ENCODE results near the gene ZNF382. TPM values are rescaled to one million over a fixed set of nuclear protein-coding genes. Genes with fewer than 3 reads are reported as not detected.

Gene ZNF382
- total RNA-seq, 1 experiment from 2014 or later, result 0.55 TPM

DNA sequence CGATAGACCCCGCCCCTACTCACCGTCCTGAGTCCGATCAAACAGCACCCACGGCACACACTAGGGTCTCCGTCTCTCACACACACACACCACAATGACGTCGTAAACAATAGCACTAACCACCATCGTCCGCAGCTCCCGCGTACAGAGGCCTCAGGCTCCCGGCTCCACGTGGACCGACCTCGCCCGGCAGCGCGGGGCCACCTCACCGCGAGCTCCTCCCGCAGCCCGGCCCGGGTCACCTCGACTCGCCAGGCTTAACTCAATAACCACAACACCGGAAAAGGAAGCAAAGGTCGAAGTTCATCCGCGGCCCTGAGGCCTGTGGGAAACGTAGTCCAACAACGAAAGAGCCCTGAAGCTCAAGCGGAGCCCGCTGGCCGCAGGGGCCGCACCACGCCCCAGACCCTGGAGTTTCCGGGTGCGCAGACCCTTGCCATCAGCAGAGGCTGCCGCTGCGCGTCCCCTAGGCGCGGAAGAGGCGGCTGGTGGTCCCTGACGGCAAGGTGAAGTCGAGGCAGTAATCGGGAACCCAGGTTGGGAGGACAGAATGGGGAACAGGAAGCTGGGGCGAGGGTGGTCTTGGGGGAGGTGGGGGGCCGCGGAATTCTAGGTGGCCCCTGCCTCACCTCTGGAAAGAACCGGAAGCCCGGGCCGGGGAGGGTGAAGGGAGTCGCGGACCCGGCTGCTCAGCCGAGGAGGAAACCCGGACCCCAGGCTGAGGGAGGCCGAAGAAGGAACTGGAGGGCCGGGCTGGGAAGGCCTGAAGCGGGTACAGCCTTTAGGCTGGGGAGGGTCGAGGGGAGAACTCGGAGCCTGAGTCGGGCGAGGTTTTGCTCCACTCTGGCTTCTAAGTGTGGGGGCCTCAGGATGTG lies 31.9 kb upstream of the ZNF382 start, which contains the start of gene ZNF529:
Gene ZNF529 (minus strand): TSS at position 273 of the 875 bp plus-strand sequence. CDS start 946 bp downstream, outside the sequence.
- intact Hi-C loops (cut with micrococcal nuclease; ENCODE audit: unreplicated experiment), result loop anchor here (1.0 to 5.0 kb wide), 3 partner anchors 45 to 446 kb away; partner anchors contain the start of genes ZNF260 and ZNF461
- H3K79me2 ChIP-seq (ENCODE audit: low read depth), result peaks cover 40% of the 10 kb centered on the region
- H3K36me3 ChIP-seq (ENCODE audit: low read depth), result peaks cover 56% of the 10 kb centered on the region
- H3K27me3 ChIP-seq (ENCODE audit: insufficient read depth, low read depth), result no peaks in the 10 kb centered on the region
- CTCF ChIA-PET, result no interaction called here
- no peak for TF ChIP-seq EZH2 (IDR thresholded peaks at IDR 0.05; ENCODE audit: low read depth)
- TF ChIP-seq, protein P1, sequence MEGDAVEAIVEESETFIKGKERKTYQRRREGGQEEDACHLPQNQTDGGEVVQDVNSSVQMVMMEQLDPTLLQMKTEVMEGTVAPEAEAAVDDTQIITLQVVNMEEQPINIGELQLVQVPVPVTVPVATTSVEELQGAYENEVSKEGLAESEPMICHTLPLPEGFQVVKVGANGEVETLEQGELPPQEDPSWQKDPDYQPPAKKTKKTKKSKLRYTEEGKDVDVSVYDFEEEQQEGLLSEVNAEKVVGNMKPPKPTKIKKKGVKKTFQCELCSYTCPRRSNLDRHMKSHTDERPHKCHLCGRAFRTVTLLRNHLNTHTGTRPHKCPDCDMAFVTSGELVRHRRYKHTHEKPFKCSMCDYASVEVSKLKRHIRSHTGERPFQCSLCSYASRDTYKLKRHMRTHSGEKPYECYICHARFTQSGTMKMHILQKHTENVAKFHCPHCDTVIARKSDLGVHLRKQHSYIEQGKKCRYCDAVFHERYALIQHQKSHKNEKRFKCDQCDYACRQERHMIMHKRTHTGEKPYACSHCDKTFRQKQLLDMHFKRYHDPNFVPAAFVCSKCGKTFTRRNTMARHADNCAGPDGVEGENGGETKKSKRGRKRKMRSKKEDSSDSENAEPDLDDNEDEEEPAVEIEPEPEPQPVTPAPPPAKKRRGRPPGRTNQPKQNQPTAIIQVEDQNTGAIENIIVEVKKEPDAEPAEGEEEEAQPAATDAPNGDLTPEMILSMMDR (conservative IDR thresholded peaks at IDR 0.05), result no peak
- H3K4me3 ChIP-seq, result peak within 1 kb of the TSS; percentile 90
- POLR2A ChIA-PET (ENCODE audit: unreplicated experiment), result interaction anchor here (0.6 to 1.0 kb wide), 6 partner anchors 43 to 440 kb away, joined by 3 to 12 read pairs (median 4); partner anchors contain the start of gene ZNF345
- H3K9me3 ChIP-seq (ENCODE audit: insufficient read depth, low read depth), result peaks cover 27% of the 10 kb centered on the region; the same call in 1 of the 2 replicates
- peak within 1 kb of the TSS; percentile 88 for H3K4me2 ChIP-seq
- H3F3A ChIP-seq (ENCODE audit: insufficient read depth, low read depth), result no peaks in the 10 kb centered on the region
- H3K9me2 ChIP-seq (ENCODE audit: insufficient read depth), result no peaks in the 10 kb centered on the region
- peak within 1 kb of the TSS; percentile 99 for H2AFZ ChIP-seq
- no peaks in the 10 kb centered on the region for H4K20me1 ChIP-seq (ENCODE audit: insufficient read depth)
- peaks cover 6% of the 10 kb centered on the region; the same call in 1 of the 2 replicates for H3K4me1 ChIP-seq (replicated peaks; ENCODE audit: insufficient read depth)
- BruUV-seq (replicated peaks), result no TSS peak
- peak; percentile 84 to 87 for DNase-seq
- H3K27ac ChIP-seq, result peak within 1 kb of the TSS; percentile 55

DNA sequence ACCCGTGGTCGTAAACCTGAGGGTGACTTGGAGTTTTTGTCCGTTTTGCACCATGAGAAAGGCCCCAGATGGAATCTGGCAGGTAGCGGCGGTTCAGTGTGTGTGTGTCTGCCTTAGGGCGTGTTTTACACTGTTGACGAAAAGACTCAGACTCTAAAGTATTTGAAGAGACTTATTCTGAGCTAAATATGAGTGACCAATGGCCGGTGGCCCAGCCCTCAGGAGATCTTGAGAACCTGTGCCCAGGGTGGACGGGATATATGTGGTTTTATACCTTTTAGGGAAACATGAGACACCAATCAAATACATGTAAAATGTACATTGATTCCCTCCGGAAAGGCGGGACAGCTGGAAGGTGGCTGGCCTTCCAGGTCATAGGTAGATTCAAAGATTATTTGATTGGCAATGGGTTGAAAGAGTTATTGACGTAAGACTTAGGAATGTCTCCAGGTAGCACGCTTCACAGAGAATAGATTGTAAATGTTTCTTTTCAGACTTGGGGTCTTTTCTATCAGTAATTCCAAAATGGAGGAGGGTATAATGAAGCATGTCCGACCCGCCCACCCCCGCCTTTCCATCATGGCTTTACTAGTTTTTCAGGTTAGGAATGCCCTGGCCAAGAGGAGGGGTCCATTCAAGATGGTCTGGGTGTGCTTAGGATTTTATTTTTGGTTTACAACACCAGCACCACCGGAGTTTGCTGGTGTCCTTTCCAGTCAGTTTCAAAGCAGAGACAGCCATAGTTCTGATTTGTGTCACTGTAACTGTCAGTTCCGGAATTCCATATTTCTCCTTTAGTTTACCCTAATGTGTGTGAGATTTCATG lies 31.0 kb upstream of the ZNF382 start:
- no peaks in the 10 kb centered on the region for H3F3A ChIP-seq (ENCODE audit: insufficient read depth, low read depth)
- peaks cover 57% of the 10 kb centered on the region for H3K36me3 ChIP-seq (ENCODE audit: low read depth)
- H2AFZ ChIP-seq, result peak overlapping the region; percentile 99
- peak overlapping the region; percentile 55 for H3K27ac ChIP-seq
- peak; percentile 27 to 61 for DNase-seq
- TSS peak; percentile 43 for BruUV-seq (replicated peaks)
- H3K9me3 ChIP-seq (ENCODE audit: insufficient read depth, low read depth), result peaks cover 29% of the 10 kb centered on the region
- no peaks in the 10 kb centered on the region for H3K9me2 ChIP-seq (ENCODE audit: insufficient read depth)
- peak overlapping the region; percentile 90 for H3K4me3 ChIP-seq
- H3K4me1 ChIP-seq (replicated peaks; ENCODE audit: insufficient read depth), result peaks cover 6% of the 10 kb centered on the region; the same call in 1 of the 2 replicates
- peak overlapping the region; percentile 88 for H3K4me2 ChIP-seq
- intact Hi-C loops (cut with micrococcal nuclease; ENCODE audit: unreplicated experiment), result loop anchor here (1.0 to 5.0 kb wide), 3 partner anchors 46 to 447 kb away; partner anchors contain the start of genes ZNF260 and ZNF461
- H4K20me1 ChIP-seq (ENCODE audit: insufficient read depth), result no peaks in the 10 kb centered on the region
- POLR2A ChIA-PET (ENCODE audit: unreplicated experiment), result interaction anchor here (0.7 kb wide), 1 partner anchor 44 kb away, joined by 3 read pairs; no protein-coding TSS in a partner anchor
- H3K27me3 ChIP-seq (ENCODE audit: insufficient read depth, low read depth), result no peaks in the 10 kb centered on the region
- H3K79me2 ChIP-seq (ENCODE audit: low read depth), result peaks cover 40% of the 10 kb centered on the region
- no peak for TF ChIP-seq EZH2 (IDR thresholded peaks at IDR 0.05; ENCODE audit: low read depth)
- TF ChIP-seq, protein P1 (conservative IDR thresholded peaks at IDR 0.05), result no peak
- CTCF ChIA-PET, result no interaction called here

DNA sequence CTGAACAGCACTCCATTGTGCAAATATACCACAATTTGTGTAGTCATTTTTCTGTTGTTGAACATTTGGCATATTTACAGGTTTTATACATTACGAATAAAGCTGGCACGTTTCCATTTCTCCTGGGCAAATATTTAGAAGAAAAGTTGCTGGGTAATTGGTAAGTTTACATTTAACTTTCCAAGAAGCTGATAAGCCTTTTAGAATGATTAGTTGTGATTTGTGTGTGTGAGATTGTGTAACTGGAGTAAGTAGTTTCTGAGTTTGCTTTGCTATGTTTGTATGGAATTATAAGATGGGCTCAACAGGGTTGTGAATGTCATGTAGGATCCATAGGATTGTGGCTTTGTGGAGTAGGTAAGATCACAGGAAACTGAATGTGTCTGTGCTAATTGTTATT lies 30.4 kb upstream of the ZNF382 start:
- H3K4me3 ChIP-seq, result peak overlapping the region; percentile 90; the same call in 1 of the 2 replicates
- H3K27ac ChIP-seq, result no peak overlapping the region
- DNase-seq, result no peak
- TF ChIP-seq, protein P1 (conservative IDR thresholded peaks at IDR 0.05), result no peak
- no peak for TF ChIP-seq EZH2 (IDR thresholded peaks at IDR 0.05; ENCODE audit: low read depth)
- peaks cover 6% of the 10 kb centered on the region; the same call in 1 of the 2 replicates for H3K4me1 ChIP-seq (replicated peaks; ENCODE audit: insufficient read depth)
- H3K79me2 ChIP-seq (ENCODE audit: low read depth), result peaks cover 40% of the 10 kb centered on the region
- CTCF ChIA-PET, result no interaction called here
- peaks cover 56% of the 10 kb centered on the region for H3K36me3 ChIP-seq (ENCODE audit: low read depth)
- no peaks in the 10 kb centered on the region for H3K9me2 ChIP-seq (ENCODE audit: insufficient read depth)
- peaks cover 35% of the 10 kb centered on the region for H3K9me3 ChIP-seq (ENCODE audit: insufficient read depth, low read depth)
- no peaks in the 10 kb centered on the region for H3K27me3 ChIP-seq (ENCODE audit: insufficient read depth, low read depth)
- BruUV-seq (replicated peaks), result no TSS peak
- no peaks in the 10 kb centered on the region for H3F3A ChIP-seq (ENCODE audit: insufficient read depth, low read depth)
- peak overlapping the region; percentile 88 for H3K4me2 ChIP-seq
- H2AFZ ChIP-seq, result no peak overlapping the region
- POLR2A ChIA-PET (ENCODE audit: unreplicated experiment), result no interaction called here
- H4K20me1 ChIP-seq (ENCODE audit: insufficient read depth), result no peaks in the 10 kb centered on the region
- intact Hi-C loops (cut with micrococcal nuclease; ENCODE audit: unreplicated experiment), result loop anchor here (5.0 kb wide), 1 partner anchor 447 kb away; no protein-coding TSS in a partner anchor
